DND-41 (cell line): ENCODE results near the gene ADD2.

ENCODE experiments used
- EZH2 ChIP-seq: IDR thresholded peaks from 3 replicates; pipeline ENCODE4 v1.6.1; 2012; ENCODE audit warnings: borderline replicate concordance, low read depth, mild to moderate bottlenecking, moderate library complexity, low read length, inconsistent platforms; ENCODE audit not compliant: severe bottlenecking
- TF ChIP-seq, protein P1 (sequence below): IDR thresholded peaks from 2 replicates; pipeline ENCODE4 v1.5.1; 2012; ENCODE audit warnings: borderline replicate concordance, low read length, moderate library complexity, mild to moderate bottlenecking; ENCODE audit not compliant: poor library complexity, severe bottlenecking; ENCODE audit errors: extremely low read depth

DNA sequence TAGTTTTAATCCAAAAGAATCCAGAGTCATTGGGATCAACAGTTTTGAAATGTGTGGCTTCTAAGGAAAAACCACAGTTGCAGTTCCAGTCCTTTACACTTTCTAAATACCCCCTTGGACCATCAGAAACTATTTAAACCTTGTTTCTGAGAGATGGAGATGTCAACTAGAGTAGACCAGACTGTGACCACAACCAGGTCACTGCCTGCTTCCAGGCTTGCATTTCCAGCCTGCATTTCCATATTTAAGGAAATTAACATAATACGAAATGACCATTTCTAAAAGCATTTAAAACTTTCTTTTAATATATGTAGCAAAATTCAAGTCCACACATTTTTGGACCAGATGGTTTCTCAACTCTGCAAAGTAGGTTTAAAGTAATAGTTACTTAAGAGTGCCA, 38.4 kb downstream of the ADD2 start:
- TF ChIP-seq, protein P1, sequence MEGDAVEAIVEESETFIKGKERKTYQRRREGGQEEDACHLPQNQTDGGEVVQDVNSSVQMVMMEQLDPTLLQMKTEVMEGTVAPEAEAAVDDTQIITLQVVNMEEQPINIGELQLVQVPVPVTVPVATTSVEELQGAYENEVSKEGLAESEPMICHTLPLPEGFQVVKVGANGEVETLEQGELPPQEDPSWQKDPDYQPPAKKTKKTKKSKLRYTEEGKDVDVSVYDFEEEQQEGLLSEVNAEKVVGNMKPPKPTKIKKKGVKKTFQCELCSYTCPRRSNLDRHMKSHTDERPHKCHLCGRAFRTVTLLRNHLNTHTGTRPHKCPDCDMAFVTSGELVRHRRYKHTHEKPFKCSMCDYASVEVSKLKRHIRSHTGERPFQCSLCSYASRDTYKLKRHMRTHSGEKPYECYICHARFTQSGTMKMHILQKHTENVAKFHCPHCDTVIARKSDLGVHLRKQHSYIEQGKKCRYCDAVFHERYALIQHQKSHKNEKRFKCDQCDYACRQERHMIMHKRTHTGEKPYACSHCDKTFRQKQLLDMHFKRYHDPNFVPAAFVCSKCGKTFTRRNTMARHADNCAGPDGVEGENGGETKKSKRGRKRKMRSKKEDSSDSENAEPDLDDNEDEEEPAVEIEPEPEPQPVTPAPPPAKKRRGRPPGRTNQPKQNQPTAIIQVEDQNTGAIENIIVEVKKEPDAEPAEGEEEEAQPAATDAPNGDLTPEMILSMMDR: no peak
- TF ChIP-seq EZH2: no peak
